ENCODE data around the gene SSTR1. TPM values are rescaled to one million over a fixed set of nuclear protein-coding genes. Genes with fewer than 3 reads are reported as not detected.

SSTR1 gene
- total RNA-seq, 1 experiment from 2014 or later: 0.07 TPM

DNA sequence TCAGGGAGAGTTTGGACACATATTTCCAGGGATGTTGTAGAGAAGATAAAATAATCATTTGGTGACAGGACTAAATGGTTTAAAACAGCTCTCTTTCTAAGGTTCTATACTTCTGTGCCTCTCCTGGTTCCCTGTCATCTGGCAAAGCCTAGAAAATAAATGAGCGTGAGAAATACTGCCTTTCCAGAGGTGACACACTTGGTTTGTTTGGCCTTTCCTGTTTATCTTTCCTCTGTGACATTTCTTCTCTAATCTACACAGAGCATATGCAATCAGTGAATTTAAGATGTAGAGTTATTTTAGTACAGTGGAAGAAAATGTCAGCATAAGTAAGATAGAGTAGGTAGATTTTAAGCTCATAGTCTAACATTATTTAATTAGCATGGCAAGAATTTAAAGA is 22.0 kb upstream of the SSTR1 start:
- no TSS peak for BruUV-seq (replicated peaks)
- CTCF ChIA-PET: no interaction called here
- Histone ChIP-seq H2AFZ (ENCODE audit: low read length) (no peak overlapping the region), H3K9ac (ENCODE audit: low read length) (no peak overlapping the region), H3K9me3 (ENCODE audit: low read length) (no peaks in the 10 kb centered on the region), H3F3A (ENCODE audit: low read length, unreplicated experiment) (no peaks in the 10 kb centered on the region), H3K27ac (ENCODE audit: low read length) (no peak overlapping the region), H3K9me2 (replicated peaks; ENCODE audit: low read length) (no peaks in the 10 kb centered on the region), H4K20me1 (ENCODE audit: low read length) (no peaks in the 10 kb centered on the region), H3K27me3 (ENCODE audit: low read length) (no peaks in the 10 kb centered on the region), H3K36me3 (ENCODE audit: low read depth, low read length) (no peaks in the 10 kb centered on the region), H3K4me2 (ENCODE audit: low read length) (no peak overlapping the region), H3K4me3 (ENCODE audit: low read length) (no peak overlapping the region), H3K4me1 (ENCODE audit: insufficient read depth, low read length) (no peaks in the 10 kb centered on the region), H3K79me2 (ENCODE audit: low read length) (no peaks in the 10 kb centered on the region)
- POLR2A ChIA-PET (ENCODE audit: unreplicated experiment): interaction anchor here (0.6 kb wide), 1 partner anchor 75 kb away, joined by 3 read pairs; no protein-coding TSS in a partner anchor
- ATAC-seq: no peak
- intact Hi-C loops (cut with micrococcal nuclease): no loop called here
- DNase-seq: no peak
- TF ChIP-seq EZH2phosphoT487 (IDR thresholded peaks at IDR 0.05; ENCODE audit: borderline replicate concordance, low read length) (no peak), EZH2 (IDR thresholded peaks at IDR 0.05; ENCODE audit: low read length, unreplicated experiment) (no peak)
- TF ChIP-seq, protein P1, sequence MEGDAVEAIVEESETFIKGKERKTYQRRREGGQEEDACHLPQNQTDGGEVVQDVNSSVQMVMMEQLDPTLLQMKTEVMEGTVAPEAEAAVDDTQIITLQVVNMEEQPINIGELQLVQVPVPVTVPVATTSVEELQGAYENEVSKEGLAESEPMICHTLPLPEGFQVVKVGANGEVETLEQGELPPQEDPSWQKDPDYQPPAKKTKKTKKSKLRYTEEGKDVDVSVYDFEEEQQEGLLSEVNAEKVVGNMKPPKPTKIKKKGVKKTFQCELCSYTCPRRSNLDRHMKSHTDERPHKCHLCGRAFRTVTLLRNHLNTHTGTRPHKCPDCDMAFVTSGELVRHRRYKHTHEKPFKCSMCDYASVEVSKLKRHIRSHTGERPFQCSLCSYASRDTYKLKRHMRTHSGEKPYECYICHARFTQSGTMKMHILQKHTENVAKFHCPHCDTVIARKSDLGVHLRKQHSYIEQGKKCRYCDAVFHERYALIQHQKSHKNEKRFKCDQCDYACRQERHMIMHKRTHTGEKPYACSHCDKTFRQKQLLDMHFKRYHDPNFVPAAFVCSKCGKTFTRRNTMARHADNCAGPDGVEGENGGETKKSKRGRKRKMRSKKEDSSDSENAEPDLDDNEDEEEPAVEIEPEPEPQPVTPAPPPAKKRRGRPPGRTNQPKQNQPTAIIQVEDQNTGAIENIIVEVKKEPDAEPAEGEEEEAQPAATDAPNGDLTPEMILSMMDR (conservative IDR thresholded peaks at IDR 0.05; ENCODE audit: low read depth, low read length): no peak

DNA sequence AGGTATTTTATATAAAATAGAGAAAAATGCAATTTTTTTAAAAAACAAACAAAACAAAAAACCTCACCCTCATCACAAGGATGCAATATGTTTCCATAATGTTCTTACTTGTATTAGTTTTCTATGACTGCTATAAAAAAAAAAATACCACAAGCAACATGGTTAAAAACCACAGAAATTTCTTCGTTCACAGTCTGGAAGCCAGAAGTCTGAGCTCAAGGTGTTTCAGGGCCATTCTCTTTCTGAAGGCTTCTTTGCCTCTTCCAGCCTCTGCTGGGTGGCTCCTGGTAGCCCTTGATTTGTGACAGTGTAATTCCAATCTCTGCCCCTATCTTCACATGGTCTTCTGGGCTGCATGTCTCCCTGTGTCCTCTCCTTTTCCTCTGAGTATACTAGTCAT is 21.5 kb upstream of the SSTR1 start:
- no peak for TF ChIP-seq EZH2phosphoT487 (IDR thresholded peaks at IDR 0.05; ENCODE audit: borderline replicate concordance, low read length)
- TF ChIP-seq, protein P1 (conservative IDR thresholded peaks at IDR 0.05; ENCODE audit: low read depth, low read length): no peak
- TF ChIP-seq EZH2 (IDR thresholded peaks at IDR 0.05; ENCODE audit: low read length, unreplicated experiment): no peak
- Histone ChIP-seq H3K9me2 (replicated peaks; ENCODE audit: low read length) (no peaks in the 10 kb centered on the region), H3K4me1 (ENCODE audit: insufficient read depth, low read length) (no peaks in the 10 kb centered on the region), H3F3A (ENCODE audit: low read length, unreplicated experiment) (no peaks in the 10 kb centered on the region), H3K79me2 (ENCODE audit: low read length) (no peaks in the 10 kb centered on the region), H3K27ac (ENCODE audit: low read length) (no peak overlapping the region), H3K36me3 (ENCODE audit: low read depth, low read length) (no peaks in the 10 kb centered on the region), H3K9ac (ENCODE audit: low read length) (no peak overlapping the region), H3K9me3 (ENCODE audit: low read length) (no peaks in the 10 kb centered on the region), H3K4me3 (ENCODE audit: low read length) (no peak overlapping the region), H2AFZ (ENCODE audit: low read length) (no peak overlapping the region), H4K20me1 (ENCODE audit: low read length) (no peaks in the 10 kb centered on the region), H3K27me3 (ENCODE audit: low read length) (no peaks in the 10 kb centered on the region), H3K4me2 (ENCODE audit: low read length) (no peak overlapping the region)
- ChIA-PET CTCF (no interaction called here), POLR2A (ENCODE audit: unreplicated experiment) (interaction anchor here (0.6 kb wide), 1 partner anchor 76 kb away, joined by 3 read pairs; no protein-coding TSS in a partner anchor)
- BruUV-seq (replicated peaks): no TSS peak
- ATAC-seq: no peak
- intact Hi-C loops (cut with micrococcal nuclease): no loop called here
- no peak for DNase-seq

DNA sequence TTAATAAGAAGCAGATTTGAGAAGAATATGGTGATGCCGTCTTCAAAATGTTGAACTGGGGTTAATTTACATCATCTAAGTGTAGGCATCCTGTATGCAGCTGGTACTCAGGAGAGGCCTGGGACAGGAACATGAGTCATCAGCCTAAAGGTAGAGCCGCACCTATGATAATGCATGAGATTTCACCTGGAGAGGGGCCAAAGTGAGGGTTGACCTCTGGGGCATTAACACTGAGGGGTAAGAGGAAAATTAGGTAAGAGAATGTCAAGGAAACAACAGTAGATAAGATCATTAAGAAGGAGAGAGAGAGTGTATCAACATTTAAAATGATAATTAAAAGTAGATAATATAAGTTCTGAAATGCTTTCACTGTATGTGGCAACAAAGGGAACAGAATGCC is 20.2 kb upstream of the SSTR1 start:
- Histone ChIP-seq H3F3A (ENCODE audit: low read length, unreplicated experiment) (no peaks in the 10 kb centered on the region), H3K4me2 (ENCODE audit: low read length) (no peak overlapping the region), H3K79me2 (ENCODE audit: low read length) (no peaks in the 10 kb centered on the region), H3K9me2 (replicated peaks; ENCODE audit: low read length) (no peaks in the 10 kb centered on the region), H3K9ac (ENCODE audit: low read length) (no peak overlapping the region), H3K4me1 (ENCODE audit: insufficient read depth, low read length) (no peaks in the 10 kb centered on the region), H3K36me3 (ENCODE audit: low read depth, low read length) (no peaks in the 10 kb centered on the region), H2AFZ (ENCODE audit: low read length) (no peak overlapping the region), H3K4me3 (ENCODE audit: low read length) (no peak overlapping the region), H3K9me3 (ENCODE audit: low read length) (no peaks in the 10 kb centered on the region), H3K27me3 (ENCODE audit: low read length) (no peaks in the 10 kb centered on the region), H4K20me1 (ENCODE audit: low read length) (no peaks in the 10 kb centered on the region), H3K27ac (ENCODE audit: low read length) (no peak overlapping the region)
- no TSS peak for BruUV-seq (replicated peaks)
- TF ChIP-seq EZH2phosphoT487 (IDR thresholded peaks at IDR 0.05; ENCODE audit: borderline replicate concordance, low read length) (no peak), EZH2 (IDR thresholded peaks at IDR 0.05; ENCODE audit: low read length, unreplicated experiment) (no peak)
- TF ChIP-seq, protein P1 (conservative IDR thresholded peaks at IDR 0.05; ENCODE audit: low read depth, low read length): no peak
- intact Hi-C loops (cut with micrococcal nuclease): no loop called here
- ATAC-seq: no peak
- ChIA-PET CTCF (no interaction called here), POLR2A (ENCODE audit: unreplicated experiment) (no interaction called here)
- DNase-seq: peak; percentile 42

Measured in PC-3 (cell line).